Measurements from ENCODE around the gene LUC7L2. TPM values are rescaled to one million over a fixed set of nuclear protein-coding genes. Genes with fewer than 3 reads are reported as not detected.
A peak's percentile ranks its signal among the peaks of the same experiment; 100 is the strongest.

The LUC7L2 gene
- total RNA-seq, 6 experiments from 2014 or later, result 55.1 to 74.4 (median 66.1) TPM

- Mint-ChIP-seq H3K27ac (no peak overlapping the region), H3K36me3 (ENCODE audit: low read depth) (peaks cover 38% of the 10 kb centered on the region), H3K9me3 (no peaks in the 10 kb centered on the region), H3K4me1 (ENCODE audit: low read depth) (peaks cover 14% of the 10 kb centered on the region), H3K27me3 (ENCODE audit: insufficient read depth) (no peaks in the 10 kb centered on the region), H3K4me3 (no peak overlapping the region)
- no peak for TF ChIP-seq CTCF (IDR thresholded peaks at IDR 0.05)
- no peak for DNase-seq
Measured at GRCh38 chr7:139389774-139390173, 30.1 kb downstream of the LUC7L2 start.

- no peak overlapping the region for H3K27ac Mint-ChIP-seq
- H3K9me3 Mint-ChIP-seq, result no peaks in the 10 kb centered on the region
- no peak overlapping the region for H3K4me3 Mint-ChIP-seq
- peaks cover 32% of the 10 kb centered on the region for H3K36me3 Mint-ChIP-seq (ENCODE audit: low read depth)
- peaks cover 41% of the 10 kb centered on the region for H3K4me1 Mint-ChIP-seq (ENCODE audit: low read depth)
- no peak for TF ChIP-seq CTCF (IDR thresholded peaks at IDR 0.05)
- DNase-seq, result peak; percentile 27
- no peaks in the 10 kb centered on the region for H3K27me3 Mint-ChIP-seq (ENCODE audit: insufficient read depth)
Measured at GRCh38 chr7:139393621-139394211, 34.0 kb downstream of the LUC7L2 start.

- no peak for DNase-seq
- Mint-ChIP-seq H3K27me3 (ENCODE audit: insufficient read depth) (no peaks in the 10 kb centered on the region), H3K4me3 (no peak overlapping the region), H3K4me1 (ENCODE audit: low read depth) (peaks cover 41% of the 10 kb centered on the region), H3K9me3 (no peaks in the 10 kb centered on the region), H3K27ac (no peak overlapping the region; the same call in 1 of the 2 replicates), H3K36me3 (ENCODE audit: low read depth) (peaks cover 24% of the 10 kb centered on the region)
- TF ChIP-seq CTCF (IDR thresholded peaks at IDR 0.05), result no peak
Measured at GRCh38 chr7:139394540-139394939, 34.8 kb downstream of the LUC7L2 start.

- Mint-ChIP-seq H3K36me3 (ENCODE audit: low read depth) (peaks cover 24% of the 10 kb centered on the region), H3K9me3 (no peaks in the 10 kb centered on the region)
Measured at GRCh38 chr7:139396323-139396951, 36.7 kb downstream of the LUC7L2 start.

GRCh38 chr7:139397192-139397591, 37.5 kb downstream of the LUC7L2 start:
- no peak for TF ChIP-seq CTCF (IDR thresholded peaks at IDR 0.05)
- no peak for DNase-seq
- no peaks in the 10 kb centered on the region for H3K27me3 Mint-ChIP-seq (ENCODE audit: insufficient read depth)
- peak overlapping the region; percentile 35 for H3K27ac Mint-ChIP-seq
- H3K9me3 Mint-ChIP-seq, result no peaks in the 10 kb centered on the region
- no peak overlapping the region; the same call in 1 of the 2 replicates for H3K4me3 Mint-ChIP-seq
- peaks cover 29% of the 10 kb centered on the region for H3K36me3 Mint-ChIP-seq (ENCODE audit: low read depth)
- H3K4me1 Mint-ChIP-seq (ENCODE audit: low read depth), result peaks cover 51% of the 10 kb centered on the region

More at GRCh38 chr7:139396323-139396951, 36.7 kb downstream of the LUC7L2 start:
- Mint-ChIP-seq H3K4me1 (ENCODE audit: low read depth) (peaks cover 48% of the 10 kb centered on the region), H3K27ac (peak overlapping the region; percentile 78), H3K27me3 (ENCODE audit: insufficient read depth) (no peaks in the 10 kb centered on the region), H3K4me3 (peak overlapping the region; percentile 19; the same call in 1 of the 2 replicates)
- TF ChIP-seq CTCF (IDR thresholded peaks at IDR 0.05), result no peak
- DNase-seq, result peak; percentile 43
